Liver (tissue), 9 donors: ENCODE data around the gene TCAIM. TPM values are rescaled to one million over a fixed set of nuclear protein-coding genes. Genes with fewer than 3 reads are reported as not detected.

Experiments used
- DNase-seq: peaks from one replicate; pipeline ENCODE4 v3.0.0-alpha.2; 2017; ENCODE audit warnings: low spot score
- H3K27ac ChIP-seq, 2 donors: one replicate each; pipeline ENCODE4 v1.7.0; 2013; ENCODE audit warnings: inconsistent platforms in 2 of 2, low read length in 2 of 2, control low read depth in 1 of 2, low read depth in 1 of 2, mild to moderate bottlenecking in 1 of 2
- H3K27me3 ChIP-seq, 4 donors: one replicate each; pipeline versions ENCODE4 v1.6.1 to v1.7.0; 2013; ENCODE audit warnings: low read length in 3 of 4, inconsistent platforms in 1 of 4, mild to moderate bottlenecking in 1 of 4, moderate library complexity in 1 of 4; ENCODE audit not compliant: control insufficient read depth in 4 of 4, insufficient read depth in 4 of 4
- H3K36me3 ChIP-seq, 4 donors: one replicate each; pipeline versions ENCODE4 v1.6.1 to v1.7.0; 2013; ENCODE audit warnings: low read length in 3 of 4, mild to moderate bottlenecking in 3 of 4, low read depth in 1 of 4, moderate library complexity in 1 of 4; ENCODE audit not compliant: control insufficient read depth in 4 of 4, insufficient read depth in 3 of 4
- H3K4me1 ChIP-seq, 4 donors: one replicate each; pipeline versions ENCODE4 v1.6.1 to v1.7.0; 2013; ENCODE audit warnings: low read length in 3 of 4, mild to moderate bottlenecking in 3 of 4, moderate library complexity in 1 of 4; ENCODE audit not compliant: control insufficient read depth in 4 of 4, insufficient read depth in 4 of 4
- H3K4me3 ChIP-seq, 3 donors: one replicate each; pipeline versions ENCODE4 v1.6.1 to v1.7.0; 2013; ENCODE audit warnings: low read length in 3 of 3, control low read depth in 1 of 3, low read depth in 1 of 3, mild to moderate bottlenecking in 1 of 3
- H3K9ac ChIP-seq, 2 donors: one replicate each; pipeline ENCODE4 v1.7.0; 2013; ENCODE audit warnings: low read length in 2 of 2, mild to moderate bottlenecking in 2 of 2, moderate library complexity in 2 of 2, control low read depth in 1 of 2, low read depth in 1 of 2
- H3K9me3 ChIP-seq, 4 donors: one replicate each; pipeline versions ENCODE4 v1.6.1 to v1.7.0; 2013; ENCODE audit warnings: low read length in 3 of 4; ENCODE audit not compliant: control insufficient read depth in 4 of 4
- EGR1 ChIP-seq, 2 donors: IDR thresholded peaks; 2 replicates each; pipeline ENCODE4 v1.6.1; 2016 to 2018; ENCODE audit warnings: antibody characterized with exemption in 2 of 2, low read depth in 2 of 2
- FOXA1 ChIP-seq: IDR thresholded peaks from 2 replicates; pipeline ENCODE4 v1.6.1; 2016; ENCODE audit warnings: antibody characterized with exemption
- FOXA2 ChIP-seq: IDR thresholded peaks from 2 replicates; pipeline ENCODE4 v1.6.1; 2016; ENCODE audit warnings: antibody characterized with exemption
- GABPA ChIP-seq, 2 donors: IDR thresholded peaks in 1 of 2; conservative IDR thresholded peaks in 1 of 2; 2 replicates each; pipeline ENCODE4 v1.6.1; 2016; ENCODE audit warnings: antibody characterized with exemption in 2 of 2, mild to moderate bottlenecking in 1 of 2, moderate library complexity in 1 of 2
- HNF4A ChIP-seq, 2 donors: conservative IDR thresholded peaks; 2 replicates each; pipeline ENCODE4 v1.6.1; 2016; ENCODE audit warnings: antibody characterized with exemption in 2 of 2, mild to moderate bottlenecking in 2 of 2
- HNF4G ChIP-seq: IDR thresholded peaks from 2 replicates; pipeline ENCODE4 v1.6.1; 2016; ENCODE audit warnings: antibody characterized with exemption
- JUND ChIP-seq, 2 donors: IDR thresholded peaks; 2 replicates each; pipeline ENCODE4 v1.6.1; 2016; ENCODE audit warnings: antibody characterized with exemption in 2 of 2
- NR2F2 ChIP-seq: IDR thresholded peaks from 2 replicates; pipeline ENCODE4 v1.6.1; 2016; ENCODE audit warnings: antibody characterized with exemption
- RAD21 ChIP-seq, 2 donors: IDR thresholded peaks; 2 replicates each; pipeline ENCODE4 v1.6.1; 2016; ENCODE audit warnings: antibody characterized with exemption in 2 of 2, mild to moderate bottlenecking in 2 of 2
- TAF1 ChIP-seq: conservative IDR thresholded peaks from 2 replicates; pipeline ENCODE4 v1.6.1; 2016; ENCODE audit warnings: antibody characterized with exemption, mild to moderate bottlenecking
- YY1 ChIP-seq: IDR thresholded peaks from 2 replicates; pipeline ENCODE4 v1.6.1; 2016; ENCODE audit warnings: antibody characterized with exemption, mild to moderate bottlenecking
- WGBS: extraction: QIAGEN DNeasy Blood & Tissue Kit; methylation state at CpG from one replicate; pipeline ENCODE4 v1.1.7; 2013; 5-methylcytosine and 5-hydroxymethylcytosine counted together
- polyA plus RNA-seq, 2 donors: library from polyadenylated mRNA; stranded (reverse) in 1 of 2; unstranded in 1 of 2; fragments of 200-250 nt in 1 of 2; fragments of >200 nt in 1 of 2; fragmentation: Nextera tagmentation in 1 of 2; extraction: Ambion mirVana in 1 of 2; gene quantifications; one replicate each; pipeline versions ENCODE4 v1.2.1 to v1.2.3, GENCODE V29; 2013 to 2015
- total RNA-seq, 2 donors: library from RNA; depleted of rRNA; stranded (reverse); fragments of >200 nt; gene quantifications; one replicate each; pipeline ENCODE4 v1.2.3, GENCODE V29; 2014
- TF ChIP-seq, protein P1 (sequence below): IDR thresholded peaks from 2 replicates; pipeline ENCODE4 v1.6.1; 2016; ENCODE audit warnings: antibody characterized with exemption
- TF ChIP-seq, protein P2 (sequence below): fragments of 150-350 bp; IDR thresholded peaks from 2 replicates; pipeline ENCODE4 v1.5.1; 2017; ENCODE audit warnings: improper control_type of control experiment, low read depth, low read length; ENCODE audit not compliant: missing input control
- TF ChIP-seq, protein P3 (sequence below): IDR thresholded peaks from 2 replicates; pipeline ENCODE4 v1.6.1; 2016; ENCODE audit warnings: antibody characterized with exemption
- TF ChIP-seq, protein P4 (sequence below): IDR thresholded peaks from 2 replicates; pipeline ENCODE4 v1.6.1; 2016; ENCODE audit warnings: antibody characterized with exemption
- donor health status: healthy.
- donor health status: healthy.
- donor health status: healthy.
- donor health status: healthy.
- donor health status: healthy.

Gene TCAIM
- total and polyA plus RNA-seq, 4 donors = 21.0 to 46.6 (median 24.0) TPM

DNA sequence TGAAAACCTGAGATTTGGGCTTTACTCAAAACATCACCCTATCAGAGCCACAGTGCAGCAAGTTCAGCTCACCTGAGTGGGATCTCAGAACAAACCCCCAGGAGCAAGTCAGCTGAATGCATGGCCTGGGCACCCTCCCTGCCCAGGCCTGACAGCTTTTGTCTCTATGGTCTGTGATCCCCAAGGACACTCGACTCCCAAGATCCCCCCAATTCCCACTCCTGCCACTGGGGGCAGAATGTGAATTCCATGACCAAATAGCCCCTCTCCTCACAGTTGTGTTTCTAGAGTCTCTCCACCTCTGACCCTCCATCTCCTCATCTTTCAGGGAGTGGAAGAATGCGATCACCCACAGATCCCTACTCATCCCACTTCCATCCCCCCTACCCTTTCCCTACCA lies 80.0 kb downstream of the TCAIM start:
- no peak for DNase-seq
- Histone ChIP-seq H3K4me3 (no peak overlapping the region), H3K9ac (no peak overlapping the region), H3K27me3 (no peaks in the 10 kb centered on the region), H3K36me3 (no peaks in the 10 kb centered on the region), H3K4me1 (no peaks in the 10 kb centered on the region), H3K27ac (no peak overlapping the region), H3K9me3 (no peaks in the 10 kb centered on the region)
- 91% methylated on average over 2 of the region's 2 CpGs for WGBS
- TF ChIP-seq, protein P1, sequence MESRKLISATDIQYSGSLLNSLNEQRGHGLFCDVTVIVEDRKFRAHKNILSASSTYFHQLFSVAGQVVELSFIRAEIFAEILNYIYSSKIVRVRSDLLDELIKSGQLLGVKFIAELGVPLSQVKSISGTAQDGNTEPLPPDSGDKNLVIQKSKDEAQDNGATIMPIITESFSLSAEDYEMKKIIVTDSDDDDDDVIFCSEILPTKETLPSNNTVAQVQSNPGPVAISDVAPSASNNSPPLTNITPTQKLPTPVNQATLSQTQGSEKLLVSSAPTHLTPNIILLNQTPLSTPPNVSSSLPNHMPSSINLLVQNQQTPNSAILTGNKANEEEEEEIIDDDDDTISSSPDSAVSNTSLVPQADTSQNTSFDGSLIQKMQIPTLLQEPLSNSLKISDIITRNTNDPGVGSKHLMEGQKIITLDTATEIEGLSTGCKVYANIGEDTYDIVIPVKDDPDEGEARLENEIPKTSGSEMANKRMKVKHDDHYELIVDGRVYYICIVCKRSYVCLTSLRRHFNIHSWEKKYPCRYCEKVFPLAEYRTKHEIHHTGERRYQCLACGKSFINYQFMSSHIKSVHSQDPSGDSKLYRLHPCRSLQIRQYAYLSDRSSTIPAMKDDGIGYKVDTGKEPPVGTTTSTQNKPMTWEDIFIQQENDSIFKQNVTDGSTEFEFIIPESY = no peak
- TF ChIP-seq, protein P2, sequence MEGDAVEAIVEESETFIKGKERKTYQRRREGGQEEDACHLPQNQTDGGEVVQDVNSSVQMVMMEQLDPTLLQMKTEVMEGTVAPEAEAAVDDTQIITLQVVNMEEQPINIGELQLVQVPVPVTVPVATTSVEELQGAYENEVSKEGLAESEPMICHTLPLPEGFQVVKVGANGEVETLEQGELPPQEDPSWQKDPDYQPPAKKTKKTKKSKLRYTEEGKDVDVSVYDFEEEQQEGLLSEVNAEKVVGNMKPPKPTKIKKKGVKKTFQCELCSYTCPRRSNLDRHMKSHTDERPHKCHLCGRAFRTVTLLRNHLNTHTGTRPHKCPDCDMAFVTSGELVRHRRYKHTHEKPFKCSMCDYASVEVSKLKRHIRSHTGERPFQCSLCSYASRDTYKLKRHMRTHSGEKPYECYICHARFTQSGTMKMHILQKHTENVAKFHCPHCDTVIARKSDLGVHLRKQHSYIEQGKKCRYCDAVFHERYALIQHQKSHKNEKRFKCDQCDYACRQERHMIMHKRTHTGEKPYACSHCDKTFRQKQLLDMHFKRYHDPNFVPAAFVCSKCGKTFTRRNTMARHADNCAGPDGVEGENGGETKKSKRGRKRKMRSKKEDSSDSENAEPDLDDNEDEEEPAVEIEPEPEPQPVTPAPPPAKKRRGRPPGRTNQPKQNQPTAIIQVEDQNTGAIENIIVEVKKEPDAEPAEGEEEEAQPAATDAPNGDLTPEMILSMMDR = peak; percentile 18
- no peak for TF ChIP-seq FOXA1
- TF ChIP-seq YY1 = no peak
- no peak for TF ChIP-seq GABPA (IDR thresholded peaks at IDR 0.05 in 1 of 2, conservative IDR thresholded peaks at IDR 0.05 in 1 of 2)
- no peak for TF ChIP-seq EGR1 (IDR thresholded peaks at IDR 0.05; ENCODE audit: low read depth in 2 of 2)
- TF ChIP-seq HNF4G = no peak
- TF ChIP-seq JUND (IDR thresholded peaks at IDR 0.05) = no peak
- peak in 1 of 2 donors; percentile 30 for TF ChIP-seq RAD21 (IDR thresholded peaks at IDR 0.05)
- TF ChIP-seq, protein P3, sequence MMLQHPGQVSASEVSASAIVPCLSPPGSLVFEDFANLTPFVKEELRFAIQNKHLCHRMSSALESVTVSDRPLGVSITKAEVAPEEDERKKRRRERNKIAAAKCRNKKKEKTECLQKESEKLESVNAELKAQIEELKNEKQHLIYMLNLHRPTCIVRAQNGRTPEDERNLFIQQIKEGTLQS = no peak
- no peak for TF ChIP-seq TAF1
- no peak for TF ChIP-seq HNF4A (conservative IDR thresholded peaks at IDR 0.05)
- TF ChIP-seq NR2F2 = no peak
- TF ChIP-seq, protein P4, sequence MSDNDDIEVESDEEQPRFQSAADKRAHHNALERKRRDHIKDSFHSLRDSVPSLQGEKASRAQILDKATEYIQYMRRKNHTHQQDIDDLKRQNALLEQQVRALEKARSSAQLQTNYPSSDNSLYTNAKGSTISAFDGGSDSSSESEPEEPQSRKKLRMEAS = no peak
- TF ChIP-seq FOXA2 = no peak

DNA sequence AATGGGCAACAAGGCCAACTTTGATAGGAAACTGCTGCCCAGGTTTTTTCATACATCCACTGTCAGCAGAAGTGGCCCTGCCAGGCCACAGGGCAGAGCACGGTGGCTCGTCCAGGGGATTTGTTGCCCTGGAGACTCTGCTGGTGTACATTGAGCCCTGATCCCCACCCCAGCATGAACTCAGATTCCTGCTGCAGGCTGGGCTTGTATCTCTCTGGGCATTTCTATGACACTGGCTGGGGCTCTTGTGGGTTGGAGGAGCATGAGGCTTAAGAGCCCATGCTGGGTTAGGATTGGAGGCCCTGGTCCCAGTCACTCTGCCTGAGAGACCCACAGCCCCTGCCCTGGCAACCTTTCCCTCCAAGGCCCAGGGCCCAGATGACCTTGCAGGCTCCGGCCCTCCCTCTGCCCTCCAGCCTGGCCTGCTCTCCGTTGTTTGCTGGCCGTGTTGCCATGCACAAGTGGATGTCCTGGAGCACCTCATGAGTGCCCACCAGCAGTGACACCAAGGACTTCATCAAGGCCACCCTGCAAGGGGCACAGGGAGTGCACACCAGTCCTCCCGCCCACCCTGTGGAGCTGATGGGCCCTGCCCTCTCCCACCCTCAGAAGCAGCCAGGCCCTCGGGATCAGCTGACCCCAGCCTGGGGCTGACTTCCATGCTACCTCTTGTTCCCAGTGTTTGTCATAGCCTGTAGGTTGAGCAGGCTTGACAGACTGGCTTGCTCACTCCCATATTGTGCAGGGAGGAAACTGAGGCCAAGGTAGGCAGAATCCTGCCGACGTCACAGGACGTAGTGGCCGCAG lies 80.8 kb downstream of the TCAIM start:
- Histone ChIP-seq H3K27me3 (no peaks in the 10 kb centered on the region), H3K4me3 (no peak overlapping the region), H3K36me3 (no peaks in the 10 kb centered on the region), H3K9me3 (no peaks in the 10 kb centered on the region), H3K9ac (no peak overlapping the region), H3K4me1 (no peaks in the 10 kb centered on the region), H3K27ac (no peak overlapping the region)
- 78% methylated on average over 11 of the region's 11 CpGs for WGBS
- no peak for DNase-seq
- no peak for TF ChIP-seq RAD21 (IDR thresholded peaks at IDR 0.05)
